ENCODE results near the gene PLPPR5.

Gene PLPPR5

GRCh38 chr1:98967122-98967521, 37.5 kb downstream of the PLPPR5 start:
- Histone ChIP-seq H3K4me1 (ENCODE audit: insufficient read depth, insufficient read length) (no peaks in the 10 kb centered on the region), H3K27me3 (ENCODE audit: insufficient read depth, insufficient read length) (no peaks in the 10 kb centered on the region), H3K9me3 (ENCODE audit: insufficient read depth, low read length) (no peaks in the 10 kb centered on the region), H3K9ac (ENCODE audit: insufficient read length, low read depth) (no peak overlapping the region), H3K36me3 (ENCODE audit: insufficient read depth, insufficient read length, low read length) (no peaks in the 10 kb centered on the region), H3K4me3 (ENCODE audit: insufficient read length, low read depth) (no peak overlapping the region)
- no peak for TF ChIP-seq ZNF274 (IDR thresholded peaks at IDR 0.05; ENCODE audit: low read depth, low read length)
- TF ChIP-seq YY1 (IDR thresholded peaks at IDR 0.05; ENCODE audit: insufficient read depth, insufficient read length) = no peak
- no peak for TF ChIP-seq SUZ12 (IDR thresholded peaks at IDR 0.05; ENCODE audit: extremely low read depth, insufficient read depth, insufficient read length)
- no peak for DNase-seq (ENCODE audit: low read depth, low spot score)

DNA sequence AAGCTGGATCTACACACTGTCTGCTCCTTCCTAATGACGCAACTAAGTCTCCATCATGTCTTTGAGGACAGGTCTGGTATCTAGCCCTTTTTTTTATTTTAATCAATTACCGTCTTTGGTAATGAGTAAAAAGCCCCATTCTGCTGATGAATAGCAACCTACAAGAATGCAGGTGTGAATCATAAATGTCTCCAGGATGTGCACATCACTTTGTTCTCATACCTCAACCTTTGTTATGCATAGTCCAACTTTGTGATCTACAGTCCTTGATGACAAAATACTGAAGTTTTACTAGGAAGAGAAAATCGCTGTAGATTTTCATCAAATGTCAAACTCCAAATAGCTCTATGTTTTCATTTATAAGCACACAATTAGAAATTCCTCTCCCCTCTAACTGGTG, 39.3 kb downstream of the PLPPR5 start:
- no peak for TF ChIP-seq ZNF274 (IDR thresholded peaks at IDR 0.05; ENCODE audit: low read depth, low read length)
- TF ChIP-seq YY1 (IDR thresholded peaks at IDR 0.05; ENCODE audit: insufficient read depth, insufficient read length) = no peak
- no peak for TF ChIP-seq SUZ12 (IDR thresholded peaks at IDR 0.05; ENCODE audit: extremely low read depth, insufficient read depth, insufficient read length)
- no peaks in the 10 kb centered on the region for H3K9me3 ChIP-seq (ENCODE audit: insufficient read depth, low read length)
- no peaks in the 10 kb centered on the region for H3K4me1 ChIP-seq (ENCODE audit: insufficient read depth, insufficient read length)
- no peaks in the 10 kb centered on the region for H3K36me3 ChIP-seq (ENCODE audit: insufficient read depth, insufficient read length, low read length)
- H3K4me3 ChIP-seq (ENCODE audit: insufficient read length, low read depth) = no peak overlapping the region
- no peak overlapping the region for H3K9ac ChIP-seq (ENCODE audit: insufficient read length, low read depth)
- DNase-seq (ENCODE audit: low read depth, low spot score) = no peak
- no peaks in the 10 kb centered on the region for H3K27me3 ChIP-seq (ENCODE audit: insufficient read depth, insufficient read length)

- H3K9me3 ChIP-seq (ENCODE audit: insufficient read depth, low read length) = no peaks in the 10 kb centered on the region
- DNase-seq (ENCODE audit: low read depth, low spot score) = no peak
- no peak for TF ChIP-seq SUZ12 (IDR thresholded peaks at IDR 0.05; ENCODE audit: extremely low read depth, insufficient read depth, insufficient read length)
- H3K4me1 ChIP-seq (ENCODE audit: insufficient read depth, insufficient read length) = no peaks in the 10 kb centered on the region
- H3K36me3 ChIP-seq (ENCODE audit: insufficient read depth, insufficient read length, low read length) = no peaks in the 10 kb centered on the region
- no peak overlapping the region for H3K4me3 ChIP-seq (ENCODE audit: insufficient read length, low read depth)
- H3K27me3 ChIP-seq (ENCODE audit: insufficient read depth, insufficient read length) = no peaks in the 10 kb centered on the region
- H3K9ac ChIP-seq (ENCODE audit: insufficient read length, low read depth) = no peak overlapping the region
Measured at GRCh38 chr1:98964198-98964597, 40.5 kb downstream of the PLPPR5 start.

- TF ChIP-seq SUZ12 (IDR thresholded peaks at IDR 0.05; ENCODE audit: extremely low read depth, insufficient read depth, insufficient read length) (no peak), YY1 (IDR thresholded peaks at IDR 0.05; ENCODE audit: insufficient read depth, insufficient read length) (no peak), ZNF274 (IDR thresholded peaks at IDR 0.05; ENCODE audit: low read depth, low read length) (no peak)
- no peak overlapping the region for H3K4me3 ChIP-seq (ENCODE audit: insufficient read length, low read depth)
- DNase-seq (ENCODE audit: low read depth, low spot score) = no peak
Measured at GRCh38 chr1:98963064-98963758, 41.5 kb downstream of the PLPPR5 start.

DNA sequence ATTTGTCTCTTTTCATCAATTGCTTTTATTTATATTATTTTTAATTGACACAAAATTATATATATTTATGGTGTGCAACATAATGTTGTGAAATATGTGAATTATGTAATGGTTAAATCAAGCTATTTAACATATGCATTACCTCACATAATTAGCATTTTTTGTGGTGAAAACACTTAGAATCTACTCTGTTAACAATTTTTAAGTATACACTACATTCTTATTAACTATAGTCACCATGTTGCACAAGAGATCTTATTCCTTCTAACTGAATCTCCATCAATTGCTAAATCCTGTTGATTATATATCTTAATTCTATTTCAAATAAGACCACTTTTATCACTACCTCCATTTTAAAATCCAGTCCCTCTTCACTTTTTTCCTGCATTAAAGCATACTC, 42.5 kb downstream of the PLPPR5 start:
- Histone ChIP-seq H3K9ac (ENCODE audit: insufficient read length, low read depth) (no peak overlapping the region), H3K4me3 (ENCODE audit: insufficient read length, low read depth) (no peak overlapping the region), H3K9me3 (ENCODE audit: insufficient read depth, low read length) (no peaks in the 10 kb centered on the region), H3K4me1 (ENCODE audit: insufficient read depth, insufficient read length) (no peaks in the 10 kb centered on the region), H3K36me3 (ENCODE audit: insufficient read depth, insufficient read length, low read length) (no peaks in the 10 kb centered on the region), H3K27me3 (ENCODE audit: insufficient read depth, insufficient read length) (no peaks in the 10 kb centered on the region)
- no peak for DNase-seq (ENCODE audit: low read depth, low spot score)
- no peak for TF ChIP-seq SUZ12 (IDR thresholded peaks at IDR 0.05; ENCODE audit: extremely low read depth, insufficient read depth, insufficient read length)
- TF ChIP-seq ZNF274 (IDR thresholded peaks at IDR 0.05; ENCODE audit: low read depth, low read length) = no peak
- no peak for TF ChIP-seq YY1 (IDR thresholded peaks at IDR 0.05; ENCODE audit: insufficient read depth, insufficient read length)

More at GRCh38 chr1:98963064-98963758, 41.5 kb downstream of the PLPPR5 start:
- Histone ChIP-seq H3K36me3 (ENCODE audit: insufficient read depth, insufficient read length, low read length) (no peaks in the 10 kb centered on the region), H3K4me1 (ENCODE audit: insufficient read depth, insufficient read length) (no peaks in the 10 kb centered on the region), H3K27me3 (ENCODE audit: insufficient read depth, insufficient read length) (no peaks in the 10 kb centered on the region), H3K9me3 (ENCODE audit: insufficient read depth, low read length) (no peaks in the 10 kb centered on the region), H3K9ac (ENCODE audit: insufficient read length, low read depth) (no peak overlapping the region)

DNA sequence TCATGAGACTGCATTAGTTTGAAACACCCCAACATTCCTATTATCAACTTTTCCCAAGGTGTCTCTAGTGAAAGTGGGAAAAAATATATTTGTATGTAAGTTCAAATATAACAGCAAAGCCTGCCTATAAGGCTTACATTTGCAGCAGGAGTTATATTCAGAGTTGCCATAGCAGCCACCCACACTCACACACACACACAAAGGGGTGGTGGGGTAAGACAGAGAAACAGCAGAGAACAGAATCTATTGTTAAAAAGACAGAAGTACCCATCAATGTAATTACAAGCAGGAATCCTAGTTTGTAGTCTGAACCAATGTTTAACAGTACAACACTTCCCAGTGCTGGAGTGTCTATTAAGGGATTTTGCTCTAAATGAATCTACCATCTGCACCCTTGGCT, 55.0 kb downstream of the PLPPR5 start:
- no peaks in the 10 kb centered on the region for H3K9me3 ChIP-seq (ENCODE audit: insufficient read depth, low read length)
- TF ChIP-seq ZNF274 (IDR thresholded peaks at IDR 0.05; ENCODE audit: low read depth, low read length) = no peak
- TF ChIP-seq YY1 (IDR thresholded peaks at IDR 0.05; ENCODE audit: insufficient read depth, insufficient read length) = no peak
- TF ChIP-seq SUZ12 (IDR thresholded peaks at IDR 0.05; ENCODE audit: extremely low read depth, insufficient read depth, insufficient read length) = no peak
- H3K36me3 ChIP-seq (ENCODE audit: insufficient read depth, insufficient read length, low read length) = no peaks in the 10 kb centered on the region
- DNase-seq (ENCODE audit: low read depth, low spot score) = no peak
- no peaks in the 10 kb centered on the region for H3K27me3 ChIP-seq (ENCODE audit: insufficient read depth, insufficient read length)
- H3K9ac ChIP-seq (ENCODE audit: insufficient read length, low read depth) = no peak overlapping the region
- no peaks in the 10 kb centered on the region for H3K4me1 ChIP-seq (ENCODE audit: insufficient read depth, insufficient read length)
- no peak overlapping the region for H3K4me3 ChIP-seq (ENCODE audit: insufficient read length, low read depth)

GRCh38 chr1:98949166-98949565, 55.5 kb downstream of the PLPPR5 start:
- H3K4me1 ChIP-seq (ENCODE audit: insufficient read depth, insufficient read length) = no peaks in the 10 kb centered on the region
- DNase-seq (ENCODE audit: low read depth, low spot score) = no peak
- TF ChIP-seq SUZ12 (IDR thresholded peaks at IDR 0.05; ENCODE audit: extremely low read depth, insufficient read depth, insufficient read length) = no peak
- no peak for TF ChIP-seq ZNF274 (IDR thresholded peaks at IDR 0.05; ENCODE audit: low read depth, low read length)
- no peak for TF ChIP-seq YY1 (IDR thresholded peaks at IDR 0.05; ENCODE audit: insufficient read depth, insufficient read length)
- no peaks in the 10 kb centered on the region for H3K36me3 ChIP-seq (ENCODE audit: insufficient read depth, insufficient read length, low read length)
- H3K27me3 ChIP-seq (ENCODE audit: insufficient read depth, insufficient read length) = no peaks in the 10 kb centered on the region
- no peak overlapping the region for H3K4me3 ChIP-seq (ENCODE audit: insufficient read length, low read depth)
- no peaks in the 10 kb centered on the region for H3K9me3 ChIP-seq (ENCODE audit: insufficient read depth, low read length)
- H3K9ac ChIP-seq (ENCODE audit: insufficient read length, low read depth) = no peak overlapping the region
